Stomach (tissue), 9 donors: ENCODE results near the gene PDE4D. TPM values are rescaled to one million over a fixed set of nuclear protein-coding genes. Genes with fewer than 3 reads are reported as not detected.

Source experiments
- DNase-seq, 2 donors: peaks; one replicate each; pipeline versions ENCODE4 v3.0.0 to v3.0.0-alpha.2; 2013 to 2019
- H3K27ac ChIP-seq, 5 donors: fragments of 200-600 bp in 4 of 5; sonication (generic) in 4 of 5; one replicate each; pipeline ENCODE4 v1.5.1; 2013 to 2019; ENCODE audit warnings: mild to moderate bottlenecking in 1 of 5, moderate library complexity in 1 of 5
- H3K27me3 ChIP-seq, 3 donors: fragments of 200-600 bp; sonication (generic); one replicate each; pipeline ENCODE4 v1.5.1; 2017 to 2019; ENCODE audit warnings: mixed run types in 1 of 3
- H3K36me3 ChIP-seq, 4 donors: fragments of 200-600 bp; sonication (generic); 1 replicate in 3 of 4; 2 replicates in 1 of 4; pipeline ENCODE4 v1.5.1; 2016 to 2019
- H3K4me1 ChIP-seq, 4 donors: fragments of 200-600 bp; sonication (generic); one replicate each; pipeline ENCODE4 v1.5.1; 2016 to 2019
- H3K4me3 ChIP-seq, 4 donors: fragments of 200-600 bp; sonication (generic) in 3 of 4; one replicate each; pipeline ENCODE4 v1.5.1; 2016 to 2019; ENCODE audit warnings: mild to moderate bottlenecking in 1 of 4
- H3K9me3 ChIP-seq, 4 donors: fragments of 200-600 bp; sonication (generic); one replicate each; pipeline ENCODE4 v1.5.1; 2016 to 2019
- EP300 ChIP-seq: sonication (generic); formaldehyde crosslinking; IDR thresholded peaks from one replicate; pipeline ENCODE4 v1.6.1; 2017; ENCODE audit warnings: antibody characterized with exemption
- POLR2A ChIP-seq, 4 donors: fragments of 450-650 bp; IDR thresholded peaks; one replicate each; pipeline ENCODE4 v1.6.1; 2016; ENCODE audit warnings: antibody characterized with exemption in 4 of 4, control low read depth in 2 of 4, mild to moderate bottlenecking in 1 of 4, moderate library complexity in 1 of 4
- POLR2AphosphoS5 ChIP-seq, 3 donors: sonication (generic); formaldehyde crosslinking; IDR thresholded peaks; one replicate each; pipeline ENCODE4 v1.6.1; 2016; ENCODE audit warnings: antibody characterized with exemption in 3 of 3
- WGBS, 5 donors: extraction: QIAGEN DNeasy Blood & Tissue Kit in 3 of 5; methylation state at CpG; one replicate each; pipeline versions ENCODE4 v1.1.5 to v1.1.7; 2013 to 2018; 5-methylcytosine and 5-hydroxymethylcytosine counted together
- intact Hi-C: fragments of 100-400 bp; cut with DNase I; formaldehyde crosslinking; loops from one replicate; pipeline ENCODE4 v1.15.1; 2023; ENCODE audit warnings: low total_unique reads
- polyA plus RNA-seq, 3 donors: library from polyadenylated mRNA; stranded (reverse); fragments of 200-250 nt; gene quantifications; one replicate each; pipeline ENCODE4 v1.2.3, GENCODE V29; 2013
- total RNA-seq, 5 donors: library from RNA; depleted of rRNA; stranded (reverse); fragments of >200 nt; gene quantifications; one replicate each; pipeline versions ENCODE4 v1.1.0 to v1.2.3, GENCODE V29; 2014 to 2016
- TF ChIP-seq, protein P1 (sequence below), 7 experiments: fragments of 450-650 bp in 4 of 7; fragments of 200-600 bp in 3 of 7; sonication (generic) in 3 of 7; IDR thresholded peaks; one replicate each; pipeline ENCODE4 v1.5.1; 2016 to 2019; ENCODE audit warnings: antibody characterized with exemption in 7 of 7, control low read depth in 2 of 7, mild to moderate bottlenecking in 1 of 7
- donor health status: healthy with polysubstance abuse.
- donor health status: Bipolar disorder and iron deficiency.
- donor health status: healthy.

The PDE4D gene
- total and polyA plus RNA-seq, 8 donors: 3.1 to 147 (median 97.3) TPM

DNA sequence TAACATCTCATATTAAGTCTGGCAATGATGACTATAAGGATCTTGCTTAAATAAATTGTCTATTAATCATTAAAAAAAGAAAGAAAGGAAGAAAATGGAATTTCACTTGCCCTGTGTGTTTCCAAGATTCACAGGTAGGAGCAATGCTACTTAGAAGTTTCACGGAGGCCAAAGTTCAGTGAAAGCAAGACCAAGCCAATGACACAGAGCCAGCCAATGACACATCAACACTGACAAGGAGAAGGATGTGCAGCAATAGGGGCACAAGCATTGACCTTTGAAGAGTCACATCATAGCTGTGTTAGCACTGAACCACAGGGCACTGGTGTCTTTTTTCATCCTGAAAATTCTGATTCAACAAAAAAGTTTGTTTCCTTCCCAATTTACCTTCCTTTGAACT lies 364.3 kb downstream of the PDE4D start:
- DNase-seq: no peak
- 92 to 100% (median 93%) methylated on average over 1 of the region's 1 CpG for WGBS, 5 donors
- H3K27me3 ChIP-seq: no peaks in the 10 kb centered on the region
- H3K4me1 ChIP-seq: no peaks in the 10 kb centered on the region
- intact Hi-C loops: no loop called here
- H3K36me3 ChIP-seq: no peaks in the 10 kb centered on the region
- H3K27ac ChIP-seq: no peak overlapping the region
- no peak overlapping the region for H3K4me3 ChIP-seq
- TF ChIP-seq EP300 (no peak), POLR2A (IDR thresholded peaks at IDR 0.05) (no peak), POLR2AphosphoS5 (IDR thresholded peaks at IDR 0.05) (no peak)
- TF ChIP-seq, protein P1, sequence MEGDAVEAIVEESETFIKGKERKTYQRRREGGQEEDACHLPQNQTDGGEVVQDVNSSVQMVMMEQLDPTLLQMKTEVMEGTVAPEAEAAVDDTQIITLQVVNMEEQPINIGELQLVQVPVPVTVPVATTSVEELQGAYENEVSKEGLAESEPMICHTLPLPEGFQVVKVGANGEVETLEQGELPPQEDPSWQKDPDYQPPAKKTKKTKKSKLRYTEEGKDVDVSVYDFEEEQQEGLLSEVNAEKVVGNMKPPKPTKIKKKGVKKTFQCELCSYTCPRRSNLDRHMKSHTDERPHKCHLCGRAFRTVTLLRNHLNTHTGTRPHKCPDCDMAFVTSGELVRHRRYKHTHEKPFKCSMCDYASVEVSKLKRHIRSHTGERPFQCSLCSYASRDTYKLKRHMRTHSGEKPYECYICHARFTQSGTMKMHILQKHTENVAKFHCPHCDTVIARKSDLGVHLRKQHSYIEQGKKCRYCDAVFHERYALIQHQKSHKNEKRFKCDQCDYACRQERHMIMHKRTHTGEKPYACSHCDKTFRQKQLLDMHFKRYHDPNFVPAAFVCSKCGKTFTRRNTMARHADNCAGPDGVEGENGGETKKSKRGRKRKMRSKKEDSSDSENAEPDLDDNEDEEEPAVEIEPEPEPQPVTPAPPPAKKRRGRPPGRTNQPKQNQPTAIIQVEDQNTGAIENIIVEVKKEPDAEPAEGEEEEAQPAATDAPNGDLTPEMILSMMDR (IDR thresholded peaks at IDR 0.05): no peak
- no peaks in the 10 kb centered on the region for H3K9me3 ChIP-seq

DNA sequence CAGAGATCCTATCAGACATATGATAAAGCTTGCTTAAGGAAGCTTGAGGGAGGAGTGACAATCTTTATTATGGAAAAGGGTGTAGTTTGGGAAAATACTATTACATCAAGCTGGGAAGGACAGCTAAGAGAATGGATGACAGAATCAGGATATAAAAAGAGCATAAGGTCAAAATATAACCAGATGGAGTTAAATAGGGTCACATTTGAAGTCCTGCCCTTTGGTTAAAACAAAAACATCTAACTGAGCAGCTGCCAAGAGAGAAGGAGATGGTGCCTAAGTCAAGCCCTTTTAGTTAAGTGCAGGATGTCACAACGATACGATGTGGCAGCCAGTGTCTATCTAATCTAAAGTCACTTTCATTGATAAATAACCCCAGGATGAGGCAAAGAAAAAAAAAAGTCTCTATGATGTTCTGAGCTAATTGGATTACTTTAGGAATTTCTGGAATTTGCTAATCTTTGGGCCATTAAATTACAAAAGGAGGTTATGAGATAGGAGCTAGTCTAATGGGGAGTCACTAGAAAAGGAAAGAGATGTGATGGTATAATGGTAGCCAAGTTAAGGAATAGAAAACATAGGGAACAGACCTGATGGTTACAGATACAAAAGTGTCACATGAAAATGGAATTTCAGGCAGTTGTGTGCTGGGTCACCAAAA lies 365.2 kb downstream of the PDE4D start:
- 36 to 53% (median 38%) methylated on average over 2 of the region's 2 CpGs for WGBS, 5 donors
- DNase-seq: no peak
- intact Hi-C loops: no loop called here
- Histone ChIP-seq H3K36me3 (no peaks in the 10 kb centered on the region), H3K27ac (no peak overlapping the region), H3K9me3 (peaks cover 0 to 5% (median 0%) of the 10 kb centered on the region in 4 donors), H3K4me3 (no peak overlapping the region), H3K4me1 (no peaks in the 10 kb centered on the region), H3K27me3 (no peaks in the 10 kb centered on the region)
- TF ChIP-seq POLR2AphosphoS5 (IDR thresholded peaks at IDR 0.05): no peak
- TF ChIP-seq EP300: no peak
- TF ChIP-seq, protein P1 (IDR thresholded peaks at IDR 0.05): no peak
- TF ChIP-seq POLR2A (IDR thresholded peaks at IDR 0.05): no peak

DNA sequence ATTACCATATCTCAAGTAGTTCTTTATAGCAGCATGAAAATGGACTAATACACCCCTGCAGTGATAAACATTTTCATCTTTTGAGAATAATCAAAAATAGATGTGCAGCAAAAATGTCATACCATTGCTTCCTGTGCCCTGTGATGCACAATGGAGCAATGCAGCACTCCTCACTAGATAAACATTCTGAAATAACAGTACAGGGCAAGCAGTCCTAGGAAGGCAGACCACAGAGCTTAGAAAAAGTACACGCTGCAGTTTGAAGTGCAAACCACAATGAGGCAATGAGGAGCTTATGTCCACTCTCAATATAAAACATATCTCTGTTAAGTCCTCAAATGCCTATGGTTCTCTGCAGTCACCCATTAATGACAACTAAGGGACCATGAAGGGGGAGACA lies 367.6 kb downstream of the PDE4D start:
- Histone ChIP-seq H3K36me3 (no peaks in the 10 kb centered on the region), H3K9me3 (peaks cover 0 to 5% (median 0%) of the 10 kb centered on the region in 4 donors), H3K27me3 (no peaks in the 10 kb centered on the region), H3K4me1 (peaks cover 0 to 4% (median 0%) of the 10 kb centered on the region in 4 donors), H3K4me3 (no peak overlapping the region), H3K27ac (no peak overlapping the region)
- no peak for TF ChIP-seq POLR2AphosphoS5 (IDR thresholded peaks at IDR 0.05)
- TF ChIP-seq, protein P1 (IDR thresholded peaks at IDR 0.05): no peak
- 69 to 86% (median 73%) methylated on average over 1 of the region's 1 CpG for WGBS, 5 donors
- intact Hi-C loops: no loop called here
- no peak for DNase-seq

DNA sequence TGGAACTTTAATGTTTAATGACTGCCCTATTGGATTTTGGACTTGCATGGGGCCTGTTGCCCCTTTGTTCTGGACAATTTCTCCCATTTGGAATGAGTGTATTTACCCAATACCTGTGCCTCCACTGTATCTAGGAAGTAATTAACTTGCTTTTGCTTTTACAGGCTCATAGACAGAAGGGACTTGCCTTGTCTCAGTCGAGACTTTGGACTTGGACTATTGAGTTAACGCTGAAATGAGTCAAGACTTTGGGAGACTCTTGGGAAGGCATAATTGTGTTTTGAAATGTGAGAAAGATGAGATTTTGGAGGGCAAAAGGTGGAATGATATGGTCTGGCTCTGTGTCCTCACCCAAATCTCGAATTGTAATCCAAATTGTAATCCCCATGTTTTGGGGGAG lies 368.2 kb downstream of the PDE4D start:
- TF ChIP-seq EP300 (no peak), POLR2AphosphoS5 (IDR thresholded peaks at IDR 0.05) (no peak)
- intact Hi-C loops: no loop called here
- no peak for DNase-seq
- no peaks in the 10 kb centered on the region for H3K36me3 ChIP-seq
- no peak overlapping the region for H3K27ac ChIP-seq
- no peak overlapping the region for H3K4me3 ChIP-seq
- H3K27me3 ChIP-seq: no peaks in the 10 kb centered on the region
- peaks cover 0 to 5% (median 0%) of the 10 kb centered on the region in 4 donors for H3K9me3 ChIP-seq
- WGBS, 5 donors: 86 to 89% (median 89%) methylated on average over 3 of the region's 3 CpGs
- H3K4me1 ChIP-seq: peaks cover 0 to 4% (median 0%) of the 10 kb centered on the region in 4 donors

DNA sequence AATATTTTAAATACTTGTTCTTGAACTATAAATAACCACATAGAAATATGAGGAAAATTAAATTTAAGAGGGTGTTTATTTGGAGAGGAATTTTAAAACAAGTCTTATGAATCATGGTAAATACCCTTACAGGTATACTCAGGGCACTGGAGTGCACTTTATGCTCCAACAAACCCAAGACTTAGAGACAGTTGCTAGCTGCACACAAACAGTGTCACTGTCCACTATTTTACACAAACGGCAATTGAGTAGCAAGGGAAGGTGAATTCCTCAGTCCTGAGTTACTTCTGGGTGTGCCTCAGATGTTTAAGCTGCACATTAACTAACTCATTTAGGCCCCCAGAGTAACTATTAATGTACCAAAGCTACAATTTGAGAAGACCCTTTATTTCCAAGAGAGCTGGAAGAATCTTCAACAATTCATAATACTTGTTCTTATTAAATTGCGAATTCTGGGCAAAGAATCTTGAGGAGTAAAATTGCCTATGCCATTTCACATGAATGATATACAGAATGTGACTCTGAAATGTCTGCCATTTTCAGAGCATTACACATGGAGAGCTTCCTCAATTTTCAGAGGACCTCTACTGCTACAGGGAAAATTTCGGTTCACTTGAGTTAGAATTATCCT lies 371.2 kb downstream of the PDE4D start:
- DNase-seq: peak in 1 of 2 donors; percentile 40
- H3K36me3 ChIP-seq: no peaks in the 10 kb centered on the region
- H3K27ac ChIP-seq: no peak overlapping the region
- TF ChIP-seq POLR2A (IDR thresholded peaks at IDR 0.05) (no peak), EP300 (no peak), POLR2AphosphoS5 (IDR thresholded peaks at IDR 0.05) (no peak)
- TF ChIP-seq, protein P1 (IDR thresholded peaks at IDR 0.05): no peak
- no peaks in the 10 kb centered on the region for H3K27me3 ChIP-seq
- 63 to 86% (median 77%) methylated on average over 3 of the region's 3 CpGs for WGBS, 5 donors
- peaks cover 0 to 18% (median 0%) of the 10 kb centered on the region in 4 donors for H3K4me1 ChIP-seq
- intact Hi-C loops: no loop called here
- H3K9me3 ChIP-seq: peaks cover 0 to 5% (median 0%) of the 10 kb centered on the region in 4 donors
- no peak overlapping the region for H3K4me3 ChIP-seq
